A549 (cell line): ENCODE results near the gene TSHZ2.

Experiments used
- CBX2 ChIP-seq: fragments of 200-600 bp; sonication (generic); IDR thresholded peaks from 2 replicates; pipeline ENCODE4 v1.6.1; 2016; ENCODE audit warnings: low read depth, mild to moderate bottlenecking, borderline replicate concordance
- CEBPB ChIP-seq, 2 experiments: fragments of >200 bp in 1 of 2; sonication (Bioruptor Twin) in 1 of 2; formaldehyde crosslinking in 1 of 2; IDR thresholded peaks; 2 replicates each; pipeline ENCODE4 v1.6.1; 2012 to 2016
- CTCF ChIP-seq: fragments of >200 bp; sonication (Bioruptor Twin); formaldehyde crosslinking; IDR thresholded peaks from 3 replicates; pipeline ENCODE4 v1.5.1; 2016
- FOXS1 ChIP-seq: fragments of 250-450 bp; sonication (Bioruptor Pico); IDR thresholded peaks from 2 replicates; pipeline ENCODE4 v1.5.0; 2020; ENCODE audit warnings: mild to moderate bottlenecking, moderate library complexity
- HDAC2 ChIP-seq: fragments of 200-600 bp; sonication (generic); IDR thresholded peaks from 2 replicates; pipeline ENCODE4 v1.6.1; 2016
- NR3C1 ChIP-seq: fragments of >200 bp; sonication (Bioruptor Twin); formaldehyde crosslinking; IDR thresholded peaks from 3 replicates; pipeline ENCODE4 v1.6.1; 2017
- PBX3 ChIP-seq: IDR thresholded peaks from 2 replicates; pipeline ENCODE4 v1.6.1; 2012
- POLR2A ChIP-seq: IDR thresholded peaks from 2 replicates; pipeline ENCODE4 v1.6.1; 2012; ENCODE audit warnings: mild to moderate bottlenecking, low read length
- RAD21 ChIP-seq, 2 experiments: fragments of >200 bp in 1 of 2; sonication (Bioruptor Twin) in 1 of 2; formaldehyde crosslinking in 1 of 2; IDR thresholded peaks in 1 of 2; conservative IDR thresholded peaks in 1 of 2; 2 replicates in 1 of 2; 3 replicates in 1 of 2; pipeline ENCODE4 v1.6.1; 2012 to 2018; ENCODE audit warnings: inconsistent platforms in 1 of 2
- RCOR1 ChIP-seq: fragments of 150-350 bp; IDR thresholded peaks from 2 replicates; pipeline ENCODE4 v1.6.1; 2014; ENCODE audit warnings: antibody characterized with exemption, low read length, low read depth
- REST ChIP-seq: fragments of 200-600 bp; sonication (generic); IDR thresholded peaks from 2 replicates; pipeline ENCODE4 v1.6.1; 2016; ENCODE audit warnings: antibody characterized with exemption, mild to moderate bottlenecking, moderate library complexity
- RFX5 ChIP-seq: fragments of 450-650 bp; IDR thresholded peaks from 2 replicates; pipeline ENCODE4 v1.7.1; 2014; ENCODE audit warnings: antibody characterized with exemption, mild to moderate bottlenecking, moderate library complexity
- USF2 ChIP-seq: fragments of 450-650 bp; IDR thresholded peaks from 2 replicates; pipeline ENCODE4 v1.6.1; 2014; ENCODE audit warnings: antibody characterized with exemption
- TF ChIP-seq, protein P1 (sequence below): fragments of >200 bp; sonication (Bioruptor Twin); formaldehyde crosslinking; IDR thresholded peaks from 3 replicates; pipeline ENCODE4 v1.6.1; 2016

- TF ChIP-seq CTCF: no peak
- no peak for TF ChIP-seq POLR2A
- no peak for TF ChIP-seq RAD21 (conservative IDR thresholded peaks at IDR 0.05 in 1 of 2, IDR thresholded peaks at IDR 0.05 in 1 of 2)
- no peak for TF ChIP-seq REST
- TF ChIP-seq, protein P1, sequence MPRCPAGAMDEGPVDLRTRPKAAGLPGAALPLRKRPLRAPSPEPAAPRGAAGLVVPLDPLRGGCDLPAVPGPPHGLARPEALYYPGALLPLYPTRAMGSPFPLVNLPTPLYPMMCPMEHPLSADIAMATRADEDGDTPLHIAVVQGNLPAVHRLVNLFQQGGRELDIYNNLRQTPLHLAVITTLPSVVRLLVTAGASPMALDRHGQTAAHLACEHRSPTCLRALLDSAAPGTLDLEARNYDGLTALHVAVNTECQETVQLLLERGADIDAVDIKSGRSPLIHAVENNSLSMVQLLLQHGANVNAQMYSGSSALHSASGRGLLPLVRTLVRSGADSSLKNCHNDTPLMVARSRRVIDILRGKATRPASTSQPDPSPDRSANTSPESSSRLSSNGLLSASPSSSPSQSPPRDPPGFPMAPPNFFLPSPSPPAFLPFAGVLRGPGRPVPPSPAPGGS: no peak
- no peak for TF ChIP-seq NR3C1
- no peak for TF ChIP-seq PBX3
- TF ChIP-seq CEBPB (IDR thresholded peaks at IDR 0.05): no peak
- no peak for TF ChIP-seq RFX5
- no peak for TF ChIP-seq USF2
- no peak for TF ChIP-seq HDAC2
- TF ChIP-seq FOXS1 (CRISPR knock-in tag): no peak
- TF ChIP-seq CBX2: no peak
- no peak for TF ChIP-seq RCOR1
Measured at GRCh38 chr20:53362736-53363135, 390.6 kb downstream of the TSHZ2 start.
